22Rv1 (cell line): Measurements from ENCODE around the gene CEBPG.

Experiments used
- H3K27ac ChIP-seq: fragments of 450-650 bp; 2 replicates; pipeline ENCODE4 v1.5.1; 2017
- ZFX ChIP-seq: fragments of 450-650 bp; IDR thresholded peaks from 2 replicates; pipeline ENCODE4 v1.6.1; 2017; ENCODE audit warnings: antibody characterized with exemption, borderline replicate concordance
- TF ChIP-seq, protein P1 (sequence below): fragments of 450-650 bp; IDR thresholded peaks from 2 replicates; pipeline ENCODE4 v1.5.1; 2017; ENCODE audit warnings: mild to moderate bottlenecking

Gene CEBPG

DNA sequence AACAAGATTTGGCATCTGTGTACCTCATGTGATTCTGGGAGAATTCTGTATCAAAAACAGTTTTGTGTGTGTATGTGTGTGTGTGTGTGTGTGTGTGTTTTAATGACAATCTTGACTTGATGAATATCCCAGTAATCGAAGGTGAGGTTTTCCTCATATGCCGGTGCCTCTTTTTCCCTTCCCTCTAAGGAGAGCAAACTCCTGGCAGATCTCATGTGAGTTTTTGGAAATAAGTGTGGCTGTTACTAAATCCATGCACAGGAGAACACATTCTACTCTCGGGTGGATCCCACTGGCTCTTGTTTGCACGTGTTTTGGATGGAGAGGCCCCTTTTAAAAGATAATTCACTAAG is 29.0 kb upstream of the CEBPG start:
- no peak overlapping the region for H3K27ac ChIP-seq
- TF ChIP-seq ZFX, result no peak
- TF ChIP-seq, protein P1, sequence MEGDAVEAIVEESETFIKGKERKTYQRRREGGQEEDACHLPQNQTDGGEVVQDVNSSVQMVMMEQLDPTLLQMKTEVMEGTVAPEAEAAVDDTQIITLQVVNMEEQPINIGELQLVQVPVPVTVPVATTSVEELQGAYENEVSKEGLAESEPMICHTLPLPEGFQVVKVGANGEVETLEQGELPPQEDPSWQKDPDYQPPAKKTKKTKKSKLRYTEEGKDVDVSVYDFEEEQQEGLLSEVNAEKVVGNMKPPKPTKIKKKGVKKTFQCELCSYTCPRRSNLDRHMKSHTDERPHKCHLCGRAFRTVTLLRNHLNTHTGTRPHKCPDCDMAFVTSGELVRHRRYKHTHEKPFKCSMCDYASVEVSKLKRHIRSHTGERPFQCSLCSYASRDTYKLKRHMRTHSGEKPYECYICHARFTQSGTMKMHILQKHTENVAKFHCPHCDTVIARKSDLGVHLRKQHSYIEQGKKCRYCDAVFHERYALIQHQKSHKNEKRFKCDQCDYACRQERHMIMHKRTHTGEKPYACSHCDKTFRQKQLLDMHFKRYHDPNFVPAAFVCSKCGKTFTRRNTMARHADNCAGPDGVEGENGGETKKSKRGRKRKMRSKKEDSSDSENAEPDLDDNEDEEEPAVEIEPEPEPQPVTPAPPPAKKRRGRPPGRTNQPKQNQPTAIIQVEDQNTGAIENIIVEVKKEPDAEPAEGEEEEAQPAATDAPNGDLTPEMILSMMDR, result no peak

DNA sequence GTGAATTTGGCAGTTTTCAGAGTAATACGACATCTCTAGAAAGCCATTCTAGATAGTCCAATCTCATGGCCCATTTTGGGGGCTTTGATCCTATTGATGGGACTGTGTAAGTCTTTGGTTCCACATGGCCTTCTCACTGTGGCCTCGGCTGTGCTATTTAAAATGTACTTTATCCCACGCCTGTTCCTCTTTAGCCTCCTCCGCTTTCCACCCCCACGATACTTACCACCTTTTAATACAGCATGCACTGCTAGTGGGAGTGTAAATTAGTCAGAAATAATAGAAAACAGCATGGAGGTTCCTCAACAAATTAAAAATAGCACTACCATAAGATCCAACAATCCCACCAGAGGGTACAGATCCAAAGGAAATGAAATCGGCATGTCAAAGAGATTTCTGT is 28.3 kb upstream of the CEBPG start:
- no peak overlapping the region for H3K27ac ChIP-seq
- no peak for TF ChIP-seq ZFX
- TF ChIP-seq, protein P1, result no peak

DNA sequence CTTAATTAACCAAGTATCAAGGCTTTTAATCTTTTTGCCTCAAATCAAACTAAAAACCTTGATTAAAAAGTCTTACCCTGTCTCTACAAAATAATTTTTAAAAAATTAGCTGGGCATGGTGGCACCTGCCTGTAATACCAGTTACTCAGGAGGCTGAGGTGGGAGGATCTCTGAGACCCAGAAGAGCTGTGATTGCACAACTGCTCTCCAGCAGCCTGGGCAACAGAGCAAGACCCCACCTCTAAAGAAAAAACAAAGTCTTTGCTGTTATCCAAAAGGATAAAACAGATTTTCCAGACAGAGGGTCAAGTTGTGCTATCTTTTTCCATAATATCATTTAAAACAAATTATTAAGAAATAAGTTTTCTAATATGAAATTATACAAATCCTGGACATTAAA is 26.8 kb upstream of the CEBPG start:
- TF ChIP-seq, protein P1, result no peak
- no peak for TF ChIP-seq ZFX
- H3K27ac ChIP-seq, result no peak overlapping the region

DNA sequence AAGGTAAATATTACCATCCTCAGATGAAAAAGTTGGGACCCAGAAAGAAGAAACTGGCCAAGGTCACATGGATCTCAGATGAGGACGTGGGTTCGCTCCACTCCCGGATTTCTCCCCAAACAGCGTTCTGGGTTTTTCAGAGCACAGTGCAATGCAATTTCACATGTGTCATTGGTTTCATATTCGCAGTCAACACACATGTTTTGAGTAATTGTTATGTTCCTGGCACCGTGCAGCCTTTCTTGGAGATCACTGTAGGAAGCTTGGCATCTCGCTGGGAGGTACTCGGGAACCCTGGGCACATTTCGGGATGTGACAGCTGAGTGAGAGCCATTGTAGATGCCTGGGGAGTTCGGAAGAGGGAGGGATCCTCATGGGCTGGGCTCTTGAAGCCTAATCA is 26.2 kb upstream of the CEBPG start:
- H3K27ac ChIP-seq, result no peak overlapping the region

DNA sequence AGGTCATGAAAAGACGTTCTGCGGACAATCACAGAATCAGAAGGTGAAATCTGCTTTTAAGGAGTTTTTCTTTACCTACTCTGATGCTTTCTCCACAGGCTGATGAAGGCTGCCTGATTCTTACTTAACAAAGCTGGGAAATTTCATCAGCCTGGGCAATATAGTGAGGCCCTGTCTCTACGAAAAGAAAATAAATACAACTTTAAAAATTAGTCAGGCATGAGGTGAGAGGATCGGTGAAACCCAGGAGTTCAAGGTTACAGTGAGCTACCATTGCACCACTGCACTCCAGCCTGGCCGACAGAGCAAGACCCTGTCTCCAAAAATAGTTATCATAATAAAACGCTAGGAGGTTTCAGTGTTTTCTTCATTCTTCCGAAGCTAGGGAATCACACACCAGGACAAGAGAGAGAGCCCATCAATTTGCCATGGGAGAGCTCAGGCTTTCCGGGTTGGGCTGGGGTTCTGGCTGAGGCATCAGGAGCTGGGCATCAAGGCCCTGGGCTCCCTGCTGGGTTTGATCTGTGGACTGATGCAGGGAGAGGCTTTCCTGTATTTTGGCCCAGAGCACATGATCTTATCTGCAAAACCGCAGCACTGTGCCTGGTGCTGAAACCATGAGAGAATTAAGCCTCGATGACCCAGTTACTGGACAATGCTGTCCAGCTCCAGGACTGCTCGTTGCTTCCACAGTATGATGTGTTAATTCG is 25.1 kb upstream of the CEBPG start:
- H3K27ac ChIP-seq, result no peak overlapping the region
- no peak for TF ChIP-seq ZFX
- TF ChIP-seq, protein P1, result no peak

More for the DNA sequence above, 26.2 kb upstream of the CEBPG start:
- TF ChIP-seq, protein P1, result no peak
- no peak for TF ChIP-seq ZFX

DNA sequence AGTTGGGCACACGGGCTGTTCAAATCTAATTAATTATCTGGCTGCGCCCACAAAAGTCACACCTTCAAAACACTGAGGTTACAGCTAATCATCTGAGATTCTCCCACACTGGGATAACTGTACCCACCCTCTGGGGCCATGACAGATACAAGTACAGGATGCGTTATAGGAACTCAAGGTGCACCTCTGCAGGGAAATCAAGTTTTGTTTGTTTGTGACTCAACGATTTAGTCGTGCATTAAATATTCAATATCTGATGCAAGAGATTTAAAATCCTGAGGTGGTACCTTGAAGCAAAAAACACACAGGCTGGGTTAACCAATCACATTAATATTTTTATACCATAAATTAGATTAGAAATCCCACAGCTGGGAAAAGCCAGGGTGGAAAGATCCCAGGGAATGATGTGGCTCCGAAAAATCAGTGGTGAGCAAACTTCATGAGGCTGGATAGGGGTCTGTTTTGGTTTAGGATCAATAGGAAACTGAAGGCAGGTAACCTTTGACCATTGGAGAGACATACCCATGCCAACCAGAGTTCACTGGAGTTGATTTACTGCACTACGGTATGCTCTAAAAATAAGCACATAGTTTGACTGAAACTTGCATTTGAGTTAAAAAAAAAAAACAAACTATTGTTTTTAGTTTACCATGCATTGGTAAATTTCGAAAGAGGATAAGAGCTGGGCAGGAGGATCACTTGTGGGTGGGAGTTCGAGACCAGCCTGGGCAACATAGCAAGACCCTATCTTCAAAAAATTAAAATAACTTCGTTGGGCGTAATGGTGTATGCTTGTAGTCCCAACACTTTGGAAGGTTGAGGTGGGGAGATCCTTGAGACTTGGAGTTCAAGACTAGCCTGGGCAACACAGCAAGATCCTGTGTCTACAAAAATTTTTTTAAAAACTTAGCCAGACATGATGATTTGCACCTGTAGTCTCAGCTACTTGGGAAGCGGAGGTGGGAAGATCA is 23.9 kb upstream of the CEBPG start:
- TF ChIP-seq, protein P1, result no peak
- TF ChIP-seq ZFX, result no peak
- H3K27ac ChIP-seq, result no peak overlapping the region
